Superior temporal gyrus (tissue), 1 donor: ENCODE results near the gene TOR1AIP1.

ENCODE experiments used
- DNase-seq: peaks from one replicate; pipeline ENCODE4 v3.0.0-alpha.2; 2016; ENCODE audit errors: extremely low spot score

Gene TOR1AIP1

DNA sequence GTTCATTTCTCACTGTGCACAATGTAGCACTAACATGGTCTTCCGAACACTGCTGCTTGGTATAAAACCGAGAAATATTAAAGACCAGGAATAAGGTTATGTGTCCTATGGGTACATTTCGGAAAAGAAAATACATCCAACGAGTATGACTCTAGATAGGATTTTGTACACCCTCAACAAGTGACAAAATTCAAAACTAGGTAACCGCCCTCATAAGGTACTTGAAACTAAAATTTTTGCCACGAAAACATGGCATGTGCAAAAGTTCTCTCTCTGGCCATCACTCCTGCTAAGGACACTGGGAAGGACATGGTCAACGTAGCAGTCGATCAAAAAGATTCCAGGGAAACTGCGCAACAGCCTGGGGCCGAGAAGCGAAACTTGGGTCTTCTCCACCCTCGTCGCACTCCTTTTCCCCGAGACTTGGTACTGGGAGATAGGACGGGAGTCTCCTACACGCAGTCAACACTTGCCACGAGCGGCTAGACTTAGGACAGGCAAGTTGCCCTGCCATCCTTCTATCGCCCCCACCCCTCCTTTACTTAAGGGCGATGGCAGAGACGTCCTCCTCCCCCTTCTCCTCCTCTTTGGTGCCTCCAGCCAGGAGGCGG is 338 bp upstream of the TOR1AIP1 start:
- peak; percentile 93 for DNase-seq

DNA sequence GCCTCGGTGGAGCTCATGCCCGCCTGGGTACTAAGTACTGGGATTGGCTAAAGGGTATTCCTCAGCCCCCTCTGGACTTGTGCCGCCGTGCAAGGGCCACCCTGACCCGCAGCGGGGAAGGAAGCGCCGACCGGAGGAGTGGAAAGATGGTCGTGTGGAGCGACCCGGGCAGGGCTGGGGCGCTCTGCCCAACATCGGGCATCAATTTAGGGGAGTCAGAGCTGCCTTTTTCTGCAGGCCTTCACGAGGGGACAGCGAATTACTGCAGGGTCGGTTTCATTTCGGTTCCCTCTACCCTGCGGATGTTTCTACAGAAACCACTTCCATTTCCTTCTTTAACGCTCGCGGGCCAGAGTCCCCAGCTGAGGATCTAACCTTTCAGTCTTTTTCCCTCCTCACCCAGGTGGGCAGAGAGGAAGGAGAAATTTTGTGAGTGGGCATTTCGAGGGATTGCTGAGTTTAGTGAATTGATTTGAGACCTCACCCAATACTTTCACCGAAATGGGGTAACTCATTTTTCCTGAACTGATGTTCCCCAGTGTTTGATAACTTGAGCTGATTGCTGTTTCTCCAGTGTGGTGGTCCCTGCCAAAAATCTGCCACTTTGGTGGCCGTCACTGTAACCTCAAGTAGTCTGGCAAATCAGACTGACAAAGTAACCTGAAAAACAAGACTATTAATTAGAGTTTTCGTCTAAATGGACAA is 1.1 kb downstream of the TOR1AIP1 start:
- no peak for DNase-seq

DNA sequence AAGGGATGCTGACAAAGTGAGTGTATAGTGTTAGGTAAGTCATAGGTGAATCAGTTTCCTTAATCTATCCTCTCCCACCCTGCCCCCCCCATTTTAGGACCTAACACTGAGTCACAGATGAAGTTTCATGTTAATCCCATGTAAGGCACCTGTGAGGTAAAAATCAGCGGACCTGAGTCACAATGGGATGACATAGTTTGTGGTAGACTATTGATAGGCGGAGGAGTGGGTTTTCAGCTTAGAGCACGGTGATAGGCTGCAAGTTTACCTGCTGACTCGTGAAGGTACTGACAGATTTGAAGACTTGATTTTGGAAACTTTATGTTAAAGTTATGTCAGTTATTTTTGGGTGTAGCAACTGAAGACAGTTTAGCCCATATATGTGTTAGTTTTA is 1.7 kb downstream of the TOR1AIP1 start:
- no peak for DNase-seq

DNA sequence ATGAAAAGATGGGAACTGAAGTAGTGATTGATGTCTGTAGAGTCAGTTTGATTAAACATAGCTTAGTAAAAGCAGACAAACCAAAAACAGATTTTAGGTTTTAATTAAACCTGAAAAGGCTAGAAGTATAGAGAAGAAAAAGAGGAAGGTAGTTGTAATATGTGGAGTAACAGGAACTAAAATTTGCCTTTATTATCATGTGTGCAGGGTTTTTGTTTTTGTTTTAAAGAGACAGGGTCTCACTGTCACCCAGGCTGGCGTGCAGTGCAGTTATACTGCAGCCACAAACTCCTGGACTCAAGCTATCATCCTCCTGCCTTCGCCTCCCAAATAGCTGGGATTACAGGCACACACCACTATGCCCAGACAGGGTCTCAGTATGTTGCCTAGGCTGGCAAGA is 6.0 kb downstream of the TOR1AIP1 start:
- DNase-seq = no peak

DNA sequence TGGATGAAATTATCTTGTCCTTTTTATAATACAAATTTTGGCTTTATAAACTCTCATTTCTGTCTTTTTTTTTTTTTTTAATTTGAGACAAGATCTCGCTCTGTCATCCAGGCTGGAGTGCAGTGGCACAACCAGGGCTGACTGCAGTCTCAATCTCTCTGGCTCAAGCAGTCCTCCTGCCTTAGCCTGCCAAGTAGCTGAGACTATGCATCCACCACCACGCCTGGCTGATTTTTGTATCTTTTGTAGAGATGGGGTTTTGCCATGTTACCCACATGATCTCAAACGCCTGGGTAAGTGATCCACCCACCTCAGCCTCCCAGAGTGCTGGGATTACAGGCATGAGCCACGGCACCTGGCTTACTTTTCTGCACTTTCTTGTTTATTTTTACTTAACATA is 7.5 kb downstream of the TOR1AIP1 start:
- DNase-seq = no peak

DNA sequence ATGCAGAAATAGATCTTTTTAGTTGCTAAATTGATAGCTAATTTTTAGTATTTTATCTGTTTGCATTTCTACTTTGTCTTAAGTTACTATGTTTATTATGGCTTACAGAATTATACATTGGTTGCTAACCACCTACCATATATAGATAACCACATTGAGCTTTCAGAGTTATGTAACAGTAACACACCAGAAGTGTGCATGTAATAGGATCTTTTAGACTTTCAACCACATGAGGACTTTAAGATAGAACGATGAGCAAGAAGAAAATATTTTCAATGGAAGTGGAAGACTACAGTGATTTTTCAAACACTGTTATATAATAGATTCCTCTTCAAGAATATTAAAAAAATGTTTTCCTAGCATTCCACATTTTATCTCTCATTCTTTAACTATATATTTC is 28.8 kb downstream of the TOR1AIP1 start:
- peak; percentile 27 for DNase-seq

DNA sequence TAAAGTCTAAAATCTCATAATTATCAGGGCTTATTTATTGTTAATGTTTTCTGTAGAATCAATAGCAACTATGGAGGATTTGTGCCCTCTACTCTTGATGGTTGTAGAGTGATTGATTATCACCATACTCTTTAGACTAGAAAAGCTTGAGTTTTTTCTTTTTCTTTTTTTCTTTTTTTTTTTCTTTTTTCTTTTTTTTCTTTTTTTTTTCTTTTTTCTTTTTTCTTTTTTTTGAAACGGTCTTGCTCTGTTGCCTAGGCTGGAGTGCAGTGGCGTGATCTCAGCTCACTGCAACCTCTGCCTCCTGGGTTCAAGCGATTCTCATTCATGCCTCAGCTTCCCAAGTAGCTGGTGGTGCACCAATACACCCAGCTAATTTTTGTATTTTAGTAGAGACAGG is 29.7 kb downstream of the TOR1AIP1 start:
- DNase-seq = no peak

DNA sequence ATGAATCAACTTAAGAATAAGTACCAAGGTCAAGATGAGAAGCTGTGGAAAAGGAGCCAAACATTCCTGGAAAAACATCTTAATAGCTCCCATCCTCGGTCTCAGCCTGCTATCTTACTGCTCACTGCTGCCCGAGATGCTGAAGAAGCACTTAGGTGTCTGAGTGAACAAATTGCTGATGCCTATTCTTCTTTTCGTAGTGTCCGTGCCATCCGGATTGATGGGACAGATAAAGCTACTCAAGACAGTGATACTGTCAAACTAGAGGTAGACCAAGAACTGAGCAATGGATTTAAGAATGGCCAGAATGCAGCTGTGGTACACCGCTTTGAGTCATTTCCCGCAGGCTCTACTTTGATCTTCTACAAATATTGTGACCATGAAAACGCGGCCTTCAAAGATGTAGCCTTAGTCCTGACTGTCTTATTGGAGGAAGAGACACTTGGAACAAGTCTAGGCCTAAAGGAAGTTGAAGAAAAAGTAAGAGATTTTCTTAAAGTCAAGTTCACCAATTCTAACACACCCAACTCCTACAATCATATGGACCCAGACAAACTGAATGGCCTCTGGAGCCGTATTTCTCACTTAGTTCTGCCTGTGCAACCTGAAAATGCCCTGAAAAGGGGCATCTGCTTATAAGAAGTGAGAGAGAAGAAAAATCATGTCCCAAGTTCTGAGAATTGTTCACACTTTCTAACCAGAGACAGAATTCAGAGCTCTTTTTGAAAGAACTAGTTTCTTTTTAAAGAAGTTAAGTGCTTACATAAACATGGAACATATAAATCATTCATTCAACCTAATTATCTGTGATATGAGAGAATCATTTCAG is 35.7 kb downstream of the TOR1AIP1 start:
- DNase-seq = no peak

DNA sequence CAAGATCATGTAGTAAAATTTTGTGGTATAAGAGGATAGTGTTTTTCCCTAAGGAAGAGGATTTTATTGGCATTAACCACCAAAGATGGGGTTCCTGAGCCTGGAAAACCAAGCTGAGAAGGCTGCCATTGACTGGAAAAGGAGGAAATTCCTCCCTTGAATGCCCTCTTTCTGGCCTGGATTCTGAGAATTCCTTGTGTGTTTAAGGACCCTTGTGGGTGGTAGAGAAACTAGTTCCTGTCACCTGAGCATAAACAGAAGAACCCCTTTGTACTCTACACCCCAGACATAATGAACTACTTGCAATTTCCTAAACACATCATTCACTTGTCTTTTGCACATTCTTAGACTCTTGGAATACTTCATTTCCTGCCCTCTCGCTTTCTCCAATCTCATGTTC is 39.4 kb downstream of the TOR1AIP1 start:
- DNase-seq = no peak

DNA sequence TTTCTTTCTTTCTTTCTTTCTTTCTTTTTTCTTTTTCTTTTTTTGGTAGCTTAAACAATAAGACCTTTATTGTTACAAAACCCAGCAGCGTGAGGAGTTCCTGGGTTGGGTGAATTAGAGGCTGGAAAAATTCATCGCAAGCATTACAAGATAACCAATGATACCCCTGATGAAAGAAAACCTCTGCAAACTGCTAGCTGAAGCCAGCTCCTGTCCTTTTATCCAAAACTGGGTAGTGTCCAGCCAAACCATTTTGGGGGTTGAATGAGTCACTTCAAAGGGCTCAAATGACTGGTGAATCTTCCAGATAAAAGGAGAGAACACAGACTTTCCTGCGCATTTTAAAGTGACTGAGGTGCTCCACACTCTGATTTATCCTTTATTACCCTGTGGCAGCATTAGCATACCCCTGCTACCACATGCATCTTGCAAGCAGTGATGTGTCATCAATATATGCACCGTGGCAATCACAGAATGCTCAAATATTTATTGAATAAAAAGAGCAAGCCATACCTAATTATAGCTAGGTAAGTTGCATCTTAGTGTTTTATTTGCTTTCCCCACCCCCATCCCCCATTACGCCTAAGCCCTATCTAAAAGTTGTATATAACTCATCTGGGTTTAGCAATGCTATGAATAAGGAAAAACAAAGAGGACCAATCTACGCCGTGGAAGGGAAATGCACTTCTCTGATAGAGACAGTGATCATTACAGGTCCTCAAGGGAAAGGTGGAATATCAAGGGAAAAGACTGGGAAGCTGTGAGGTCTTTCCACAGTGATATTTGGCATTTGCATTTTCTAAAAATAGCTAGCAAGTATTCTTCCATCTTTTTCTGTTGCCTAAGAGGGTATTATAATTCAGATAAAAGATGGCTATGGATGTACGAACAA is 40.1 kb downstream of the TOR1AIP1 start:
- DNase-seq = no peak

DNA sequence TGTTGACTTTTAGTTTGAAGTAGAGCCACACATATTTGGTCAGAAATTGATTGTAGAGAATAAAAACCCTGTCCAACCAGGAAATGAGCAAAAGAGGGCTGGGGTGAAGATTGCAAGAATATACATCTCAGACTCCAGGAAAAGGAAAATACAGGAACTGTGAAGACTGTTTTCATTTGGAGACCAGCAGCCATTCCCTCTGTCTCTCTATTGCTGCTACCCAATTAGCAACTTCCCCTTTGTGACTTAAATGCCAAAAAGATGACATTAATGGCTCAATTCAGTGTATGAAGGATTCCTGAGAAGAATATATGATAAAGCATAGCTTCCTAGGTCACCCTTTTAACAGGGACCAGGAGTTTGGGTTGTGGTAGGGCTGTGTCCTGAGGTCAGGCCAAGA is 40.9 kb downstream of the TOR1AIP1 start:
- DNase-seq = no peak

DNA sequence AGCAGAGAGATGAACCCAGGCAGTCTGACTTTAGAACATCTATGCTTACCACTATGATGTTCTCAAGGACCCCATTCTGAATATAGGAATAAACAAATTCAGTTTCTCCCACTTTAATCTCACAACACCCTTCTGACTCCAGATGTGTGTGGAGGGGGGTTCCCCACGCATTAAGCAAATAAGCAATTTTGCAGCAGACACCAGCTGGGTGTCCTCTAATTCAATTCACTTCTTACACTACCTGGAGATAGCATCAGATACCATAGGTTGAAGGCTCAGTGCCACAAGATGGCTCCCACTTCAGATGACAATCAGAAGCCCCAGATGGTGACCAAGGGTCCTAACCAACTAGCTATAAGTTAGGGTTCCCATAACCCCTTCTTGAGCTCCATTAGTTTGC is 42.2 kb downstream of the TOR1AIP1 start:
- DNase-seq = no peak

DNA sequence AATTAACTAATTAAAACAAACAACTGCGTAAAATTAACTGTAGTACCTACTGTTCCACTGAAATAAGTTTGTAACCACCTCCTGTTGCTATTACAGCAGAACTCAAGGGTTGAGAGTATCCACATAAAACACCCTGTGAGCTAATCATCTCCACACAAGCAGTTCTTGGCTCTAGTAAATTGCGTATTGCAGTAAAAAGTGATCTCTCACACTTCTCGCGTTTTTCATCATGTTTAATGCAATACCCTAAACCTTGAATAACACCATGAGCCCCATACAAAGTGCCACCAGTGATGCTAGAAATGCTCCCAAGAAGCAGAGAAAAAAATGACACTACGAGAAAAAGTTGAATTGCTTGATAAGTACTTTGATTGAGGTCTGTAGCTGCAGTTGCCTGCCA is 43.2 kb downstream of the TOR1AIP1 start:
- no peak for DNase-seq

DNA sequence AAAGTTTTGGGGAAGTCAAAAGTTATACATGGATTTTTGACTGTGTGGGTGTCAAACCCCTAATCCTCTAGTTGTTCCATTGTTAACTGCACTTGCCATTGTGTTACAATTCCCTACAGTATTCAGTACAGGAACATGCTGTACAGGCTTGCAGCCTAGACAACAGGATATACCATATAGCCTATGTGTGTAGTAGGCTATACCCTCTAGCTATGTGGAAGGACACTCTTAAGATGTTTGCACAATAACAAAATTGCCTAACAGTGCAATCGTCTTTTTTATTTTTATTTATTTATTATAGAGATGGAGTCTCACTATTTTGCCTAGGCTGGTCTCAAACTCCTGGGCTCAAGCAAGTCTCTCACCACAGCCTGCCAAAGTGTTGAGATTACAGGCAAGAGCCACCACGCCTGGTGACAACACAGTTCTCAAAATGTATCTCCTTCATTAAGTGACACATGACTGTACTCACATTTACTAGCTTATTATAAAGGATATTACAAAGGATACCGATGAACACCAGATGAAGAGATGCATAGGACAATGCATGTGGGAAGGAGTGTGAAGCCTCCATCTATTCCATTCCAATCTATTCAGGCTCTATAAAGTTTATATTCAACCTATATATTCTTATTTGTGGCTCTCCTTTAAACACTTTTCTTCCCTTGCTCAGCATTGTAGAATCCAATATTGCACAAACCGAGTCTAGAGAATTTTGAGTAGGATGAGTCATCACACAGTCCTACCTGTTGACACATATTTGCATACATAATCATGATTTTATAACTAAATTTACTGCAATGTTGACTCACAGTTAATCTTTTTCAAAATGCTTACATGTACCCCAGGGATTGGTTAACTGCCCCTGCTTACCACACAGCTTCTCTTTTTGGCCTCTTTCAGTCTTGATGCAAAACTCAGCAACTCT is 44.1 kb downstream of the TOR1AIP1 start:
- no peak for DNase-seq

DNA sequence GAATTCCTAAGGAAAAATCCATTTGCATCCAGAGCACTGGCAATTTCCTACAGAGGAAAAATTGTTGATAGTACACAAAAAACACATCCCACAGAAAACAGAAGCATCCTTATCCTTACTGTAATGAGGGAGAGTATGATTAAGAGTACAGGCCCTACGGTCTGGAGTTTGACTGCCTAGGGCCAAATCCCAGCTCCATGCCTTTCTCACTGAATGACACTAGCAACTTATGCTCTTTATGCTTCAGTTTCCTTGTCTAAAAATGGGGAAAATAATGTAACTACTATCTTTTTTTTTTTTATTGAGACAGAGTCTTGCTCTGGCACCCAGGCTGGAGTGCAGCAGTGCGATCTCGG is 44.7 kb downstream of the TOR1AIP1 start:
- no peak for DNase-seq

DNA sequence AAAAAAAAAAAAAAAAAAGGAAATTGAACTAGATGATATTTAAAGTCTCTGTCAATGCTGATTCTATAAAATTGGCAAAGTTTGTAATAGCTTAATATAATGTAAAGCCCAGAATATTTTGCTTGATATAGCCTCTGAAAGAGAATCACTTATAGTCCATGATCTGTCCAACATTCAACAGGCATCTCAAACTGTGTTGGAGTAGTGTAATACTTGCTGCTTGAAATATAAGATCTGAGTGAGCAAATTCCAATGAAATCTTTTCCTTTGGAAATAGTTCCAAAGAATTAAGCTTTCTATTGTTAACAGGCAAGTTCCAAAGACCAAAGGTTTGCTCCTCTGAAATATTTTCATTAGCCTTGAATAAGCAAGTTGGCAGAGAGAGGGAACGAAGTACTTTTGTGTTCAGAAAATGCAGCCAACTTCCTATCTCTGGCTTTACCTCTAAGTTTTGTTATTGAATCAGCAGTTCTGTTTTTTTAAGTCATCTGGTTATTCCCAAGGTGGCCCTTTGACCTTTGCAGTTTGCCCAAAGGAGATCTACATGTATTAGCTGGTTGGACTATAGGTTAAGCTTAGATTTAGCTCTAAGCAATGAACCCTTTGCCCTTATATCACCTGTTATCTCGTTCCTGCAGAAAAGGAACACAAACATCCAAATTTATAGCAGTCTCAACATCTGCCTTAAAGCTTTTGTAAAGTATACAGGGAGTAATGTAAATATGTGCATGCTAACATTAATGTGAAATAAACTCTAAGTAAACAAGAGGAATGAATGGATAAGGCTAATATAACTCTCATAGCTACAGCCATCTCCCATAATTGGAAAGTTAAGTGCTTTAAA is 48.1 kb downstream of the TOR1AIP1 start:
- DNase-seq = no peak

DNA sequence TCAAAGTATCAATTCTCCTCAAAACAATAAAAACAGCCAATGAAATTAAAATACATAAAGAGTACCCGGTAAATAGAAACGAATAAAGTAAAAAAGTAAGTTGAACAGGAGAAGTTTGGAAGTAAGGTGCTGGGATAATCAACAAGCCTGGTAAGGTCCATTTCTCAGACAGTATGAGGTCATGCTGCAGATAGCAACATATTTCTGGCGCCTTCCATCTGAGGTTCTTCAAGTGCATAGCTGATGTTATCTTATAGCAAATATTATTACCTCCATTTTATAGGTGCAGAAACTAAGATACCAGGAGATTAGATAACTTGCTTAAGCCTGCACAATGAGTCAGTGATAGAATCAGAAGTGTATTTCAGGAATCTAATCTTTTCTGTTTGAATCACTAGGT is 48.8 kb downstream of the TOR1AIP1 start:
- DNase-seq = no peak

DNA sequence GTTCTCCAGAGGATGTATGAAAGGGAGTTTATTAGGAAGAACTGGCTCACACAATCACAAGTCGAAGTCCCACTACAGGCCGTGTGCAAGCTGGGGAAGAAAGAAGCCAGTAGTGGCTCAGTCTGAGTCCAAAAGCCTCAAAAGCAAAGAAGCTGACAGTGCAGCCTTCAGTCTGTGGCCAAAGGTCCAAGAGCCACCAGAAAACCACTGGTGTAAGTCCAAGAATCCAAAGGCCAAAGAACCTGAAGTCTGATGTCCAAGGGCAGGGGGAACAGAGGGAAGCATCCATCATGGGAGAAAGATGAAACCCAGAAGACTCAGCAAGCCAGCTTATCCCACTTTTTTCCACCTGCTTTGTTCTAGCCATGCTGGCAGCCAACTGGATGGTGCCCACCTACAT is 51.1 kb downstream of the TOR1AIP1 start:
- no peak for DNase-seq

DNA sequence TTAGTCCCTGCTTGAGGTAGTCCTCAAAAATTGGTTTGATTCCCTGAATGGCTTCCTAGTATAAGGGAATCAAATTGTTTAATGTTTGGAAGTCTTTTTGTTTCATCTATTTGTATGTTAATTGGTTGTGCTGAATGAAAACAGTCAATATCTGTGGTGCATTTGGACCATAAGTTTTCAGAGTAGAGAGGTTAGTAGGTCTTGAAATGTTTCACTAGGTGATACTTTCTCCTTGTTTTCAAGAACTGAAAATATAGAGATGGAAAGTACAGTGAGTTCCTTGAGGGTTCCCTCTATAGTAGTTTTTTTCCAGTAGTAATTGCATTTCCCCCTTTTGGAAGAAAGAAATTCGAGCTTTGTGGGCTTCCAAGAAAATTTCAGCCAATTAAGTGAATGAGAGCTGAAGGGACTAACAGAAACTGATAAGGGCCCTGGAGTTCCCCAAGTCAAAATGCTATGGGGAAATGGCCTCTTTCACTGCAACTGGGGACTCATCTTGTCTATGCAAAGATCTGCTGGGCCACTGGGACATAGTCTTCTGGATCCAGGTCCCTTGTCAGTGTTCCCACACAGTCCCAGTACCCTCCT is 53.9 kb downstream of the TOR1AIP1 start:
- DNase-seq = no peak
